Lung (tissue), 12 donors: ENCODE data around the gene AGRP. TPM values are rescaled to one million over a fixed set of nuclear protein-coding genes. Genes with fewer than 3 reads are reported as not detected.

Experiments
- ATAC-seq: fragments of 200-7000 bp; cut with Tn5 transposase; one replicate; pipeline ENCODE4 v1.9.1; 2020; ENCODE audit warnings: moderate number of reproducible peaks; ENCODE audit not compliant: insufficient read depth, low FRiP score
- DNase-seq, 3 donors: peaks; one replicate each; pipeline ENCODE4 v3.0.0-alpha.2; 2013 to 2017
- H3K27ac ChIP-seq, 2 donors: one replicate each; pipeline ENCODE4 v1.5.1; 2013; ENCODE audit warnings: mild to moderate bottlenecking in 2 of 2, moderate library complexity in 2 of 2, control low read depth in 1 of 2, inconsistent platforms in 1 of 2, low read depth in 1 of 2, low read length in 1 of 2
- H3K27me3 ChIP-seq, 3 donors: one replicate each; pipeline ENCODE4 v1.5.1; 2013; ENCODE audit warnings: low read length in 2 of 3; ENCODE audit not compliant: control insufficient read depth in 3 of 3, insufficient read depth in 3 of 3
- H3K36me3 ChIP-seq, 4 donors: one replicate each; pipeline ENCODE4 v1.5.1; 2013; ENCODE audit warnings: low read length in 4 of 4, mild to moderate bottlenecking in 1 of 4, moderate library complexity in 1 of 4; ENCODE audit not compliant: control insufficient read depth in 4 of 4, insufficient read depth in 4 of 4
- H3K4me1 ChIP-seq, 5 donors: one replicate each; pipeline ENCODE4 v1.5.1; 2013; ENCODE audit warnings: low read length in 5 of 5, mild to moderate bottlenecking in 2 of 5, moderate library complexity in 1 of 5; ENCODE audit not compliant: control insufficient read depth in 5 of 5, insufficient read depth in 5 of 5
- H3K4me3 ChIP-seq: one replicate; pipeline ENCODE4 v1.5.1; 2013; ENCODE audit warnings: mild to moderate bottlenecking, control low read depth, moderate library complexity
- H3K9ac ChIP-seq, 2 donors: one replicate each; pipeline ENCODE4 v1.5.1; 2013; ENCODE audit warnings: low read length in 2 of 2, control low read depth in 1 of 2; ENCODE audit not compliant: insufficient read depth in 1 of 2
- H3K9me3 ChIP-seq, 4 donors: one replicate each; pipeline ENCODE4 v1.5.1; 2013; ENCODE audit warnings: low read length in 3 of 4, mild to moderate bottlenecking in 1 of 4, moderate library complexity in 1 of 4; ENCODE audit not compliant: control insufficient read depth in 4 of 4, insufficient read depth in 3 of 4
- CTCF ChIP-seq: IDR thresholded peaks from 2 replicates; pipeline ENCODE4 v1.5.1; 2012; ENCODE audit warnings: mild to moderate bottlenecking; ENCODE audit errors: control extremely low read depth, extremely low read depth
- WGBS, 2 donors: extraction: QIAGEN DNeasy Blood & Tissue Kit; methylation state at CpG; one replicate each; pipeline ENCODE4 v1.1.7; 2013; 5-methylcytosine and 5-hydroxymethylcytosine counted together
- polyA plus RNA-seq, 2 donors: library from polyadenylated mRNA; stranded (reverse); fragments of 200-250 nt; gene quantifications; one replicate each; pipeline ENCODE4 v1.2.1, GENCODE V29; 2013
- total RNA-seq, 2 donors: library from RNA; depleted of rRNA in 1 of 2; stranded (reverse); fragments of >200 nt in 1 of 2; gene quantifications; one replicate each; pipeline ENCODE4 v1.2.1, GENCODE V29; 2014 to 2021
- donor health status: control.
- donor health status: control.
- donor health status: Bipolar disorder and iron deficiency.
- donor health status: healthy.
- donor health status: DM: yes; HTN: yes; CAD: no.

The AGRP gene
- total and polyA plus RNA-seq, 4 donors, result 0.97 to 8.3 (median 1.4) TPM; not detected in 1

GRCh38 chr16:67459066-67459860, 24.1 kb downstream of the AGRP start:
- no peak overlapping the region for H3K9ac ChIP-seq
- no peak for DNase-seq
- H3K36me3 ChIP-seq, result peaks cover 0 to 11% (median 0%) of the 10 kb centered on the region in 4 donors
- H3K4me1 ChIP-seq, result peaks cover 12 to 62% (median 28%) of the 10 kb centered on the region in 5 donors
- no peak overlapping the region for H3K4me3 ChIP-seq
- no peaks in the 10 kb centered on the region for H3K27me3 ChIP-seq
- no peaks in the 10 kb centered on the region for H3K9me3 ChIP-seq
- 41 to 65% methylated on average over 7 of the region's 7 CpGs for whole genome bisulfite sequencing, 2 donors
- no peak for TF ChIP-seq CTCF
- ATAC-seq, result peak; percentile 82
- peak overlapping the region; percentile 24 to 78 for H3K27ac ChIP-seq

- no peak for ATAC-seq
- H3K27me3 ChIP-seq, result no peaks in the 10 kb centered on the region
- peaks cover 12 to 67% (median 28%) of the 10 kb centered on the region in 5 donors for H3K4me1 ChIP-seq
- peak in 2 of 3 donors; percentile 42 to 59 for DNase-seq
- H3K4me3 ChIP-seq, result no peak overlapping the region
- H3K9me3 ChIP-seq, result no peaks in the 10 kb centered on the region
- H3K36me3 ChIP-seq, result peaks cover 0 to 16% (median 1%) of the 10 kb centered on the region in 4 donors
- TF ChIP-seq CTCF, result no peak
- no peak overlapping the region for H3K9ac ChIP-seq
- peak overlapping the region in 1 of 2 donors; percentile 78 for H3K27ac ChIP-seq
- WGBS, 2 donors, result 84 to 89% methylated on average over 6 of the region's 6 CpGs
Measured at GRCh38 chr16:67458121-67458641, 25.2 kb downstream of the AGRP start.

GRCh38 chr16:67457611-67458010, 25.7 kb downstream of the AGRP start:
- Histone ChIP-seq H3K27ac (peak overlapping the region in 1 of 2 donors; percentile 78), H3K36me3 (peaks cover 0 to 22% (median 4%) of the 10 kb centered on the region in 4 donors), H3K27me3 (no peaks in the 10 kb centered on the region), H3K9ac (no peak overlapping the region), H3K4me1 (peaks cover 12 to 64% (median 28%) of the 10 kb centered on the region in 5 donors), H3K9me3 (no peaks in the 10 kb centered on the region), H3K4me3 (no peak overlapping the region)
- DNase-seq (peak in 2 of 3 donors; percentile 43 to 57), ATAC-seq (no peak)
- 77 to 94% methylated on average over 7 of the region's 7 CpGs for WGBS, 2 donors
- TF ChIP-seq CTCF, result no peak
